SK-N-SH (cell line): ENCODE results near the gene EFNB1. TPM values are rescaled to one million over a fixed set of nuclear protein-coding genes. Genes with fewer than 3 reads are reported as not detected.

ENCODE experiments used
- CTCF ChIA-PET: fragments of 300-600, 350-600 bp; formaldehyde crosslinking; extraction: SDS; loops from one replicate; lab custom pipeline; 2021; lab: Yijun Ruan, JAX
- POLR2A ChIA-PET: fragments of 350-600 bp; sonication (Branson Sonifier 250); formaldehyde crosslinking; extraction: SDS; loops from one replicate; lab custom pipeline; 2020; ENCODE audit warnings: antibody characterized with exemption, inconsistent platforms; lab: Yijun Ruan, JAX
- DNase-seq: peaks from one replicate; pipeline ENCODE4 v3.0.0; 2012
- H2AFZ ChIP-seq: fragments of 200-600 bp; sonication (generic); 2 replicates; pipeline ENCODE4 v1.8.1; 2016; ENCODE audit warnings: antibody characterized with exemption, mild to moderate bottlenecking, low read depth
- H3F3A ChIP-seq: fragments of 200-600 bp; sonication (generic); replicated peaks from 2 replicates; pipeline ENCODE3; 2016; ENCODE audit warnings: antibody characterized with exemption, mild to moderate bottlenecking; ENCODE audit not compliant: insufficient read depth
- H3K27ac ChIP-seq, 2 experiments: fragments of 200-500 bp in 1 of 2; fragments of 200-600 bp in 1 of 2; sonication (Bioruptor generic) in 1 of 2; sonication (generic), shearing (Covaris generic) in 1 of 2; 2 replicates each; pipeline versions ENCODE4 v1.5.1 to v1.6.1; 2014 to 2016; ENCODE audit warnings: low read depth in 2 of 2, inconsistent platforms in 1 of 2, low read length in 1 of 2, mild to moderate bottlenecking in 1 of 2, mixed read lengths in 1 of 2
- H3K27me3 ChIP-seq: fragments of 200-600 bp; sonication (generic), shearing (Covaris generic); 2 replicates; pipeline ENCODE4 v1.6.1; 2016; ENCODE audit warnings: mixed run types; ENCODE audit not compliant: insufficient read depth
- H3K36me3 ChIP-seq, 2 experiments: fragments of 200-500 bp in 1 of 2; fragments of 200-600 bp in 1 of 2; sonication (Bioruptor generic) in 1 of 2; sonication (generic) in 1 of 2; replicated peaks in 1 of 2; 2 replicates each; pipeline versions ENCODE3 to v1.5.1; 2014 to 2016; ENCODE audit warnings: low read length in 1 of 2, mild to moderate bottlenecking in 1 of 2; ENCODE audit not compliant: insufficient read depth in 2 of 2, control insufficient read depth in 1 of 2
- H3K4me1 ChIP-seq, 2 experiments: fragments of 200-500 bp in 1 of 2; fragments of 200-600 bp in 1 of 2; sonication (Bioruptor generic) in 1 of 2; sonication (generic), shearing (Covaris generic) in 1 of 2; 2 replicates each; pipeline versions ENCODE4 v1.5.1 to v1.6.1; 2014 to 2016; ENCODE audit warnings: low read depth in 1 of 2, low read length in 1 of 2, mixed run types in 1 of 2; ENCODE audit not compliant: insufficient read depth in 2 of 2, control insufficient read depth in 1 of 2
- H3K4me2 ChIP-seq: fragments of 200-600 bp; sonication (generic), shearing (Covaris generic); 2 replicates; pipeline ENCODE4 v1.6.1; 2017; ENCODE audit warnings: mixed run types
- H3K4me3 ChIP-seq, 2 experiments: fragments of 200-500 bp in 1 of 2; fragments of 200-600 bp in 1 of 2; sonication (Bioruptor generic) in 1 of 2; sonication (generic), shearing (Covaris generic) in 1 of 2; 2 replicates each; pipeline versions ENCODE4 v1.5.1 to v1.8.1; 2014 to 2016; ENCODE audit warnings: low read depth in 2 of 2, inconsistent platforms in 1 of 2, low read length in 1 of 2, mild to moderate bottlenecking in 1 of 2, mixed read lengths in 1 of 2, moderate library complexity in 1 of 2
- H3K79me2 ChIP-seq: fragments of 200-600 bp; sonication (generic); 2 replicates; pipeline ENCODE4 v1.8.1; 2017; ENCODE audit warnings: mild to moderate bottlenecking; ENCODE audit not compliant: insufficient read depth
- H3K9ac ChIP-seq: fragments of 200-600 bp; sonication (generic); 2 replicates; pipeline ENCODE4 v1.6.1; 2017; ENCODE audit warnings: mixed run types
- H3K9me2 ChIP-seq: fragments of 200-600 bp; sonication (generic); 2 replicates; pipeline ENCODE4 v1.6.1; 2017; ENCODE audit warnings: mixed run types
- H3K9me3 ChIP-seq: fragments of 200-600 bp; sonication (generic); 2 replicates; pipeline ENCODE4 v1.6.1; 2017; ENCODE audit warnings: mixed run types, mild to moderate bottlenecking, moderate library complexity
- H4K20me1 ChIP-seq: fragments of 200-600 bp; sonication (generic); 2 replicates; pipeline ENCODE4 v1.6.1; 2017; ENCODE audit warnings: mild to moderate bottlenecking, mixed run types; ENCODE audit not compliant: insufficient read depth
- EP300 ChIP-seq, 2 experiments: IDR thresholded peaks; 2 replicates each; pipeline versions ENCODE4 v1.4.0 to v1.6.1; 2012; ENCODE audit warnings: borderline replicate concordance in 1 of 2, low read depth in 1 of 2, low read length in 1 of 2
- GATA2 ChIP-seq: sonication (generic); formaldehyde crosslinking; IDR thresholded peaks from 2 replicates; pipeline ENCODE4 v1.5.0; 2020; ENCODE audit warnings: mild to moderate bottlenecking, missing genetic modification reagents
- RAD21 ChIP-seq: IDR thresholded peaks from 2 replicates; pipeline ENCODE4 v1.6.1; 2012; ENCODE audit warnings: mild to moderate bottlenecking, low read length
- RXRA ChIP-seq: IDR thresholded peaks from 2 replicates; pipeline ENCODE4 v1.4.0; 2012; ENCODE audit warnings: low read depth, mild to moderate bottlenecking, borderline replicate concordance
- WGBS: methylation state at CpG from one replicate; pipeline ENCODE4 v1.1.6; 2017; ENCODE audit warnings: low lambda C conversion rate; 5-methylcytosine and 5-hydroxymethylcytosine counted together
- polyA plus RNA-seq, 3 experiments: library from polyadenylated mRNA; depleted of rRNA; stranded (reverse); fragments of >200 nt; gene quantifications; 2 replicates each; pipeline ENCODE4 v1.2.3, GENCODE V29; 2012
- TF ChIP-seq, protein P1 (sequence below): fragments of 150-350 bp; IDR thresholded peaks from 2 replicates; pipeline ENCODE4 v1.6.1; 2017; ENCODE audit warnings: antibody characterized with exemption, low read length, low read depth, borderline replicate concordance

The EFNB1 gene
- polyA plus RNA-seq, 1 of the 3 experiments (the other 2 are of a cell fraction), result 8.4 TPM

- no peaks in the 10 kb centered on the region for H3K9me2 ChIP-seq
- no peaks in the 10 kb centered on the region for H3K36me3 ChIP-seq
- no peak overlapping the region for H2AFZ ChIP-seq
- ChIA-PET POLR2A (interaction anchor here (1.0 kb wide), 1 partner anchor 33 kb away, joined by 3 read pairs; no protein-coding TSS in a partner anchor), CTCF (interaction anchor here (1.0 to 3.0 kb wide), 3 partner anchors 16 to 226 kb away, joined by 3 to 9 read pairs (median 4); no protein-coding TSS in a partner anchor)
- 24% methylated on average over 7 of the region's 8 CpGs for WGBS
- H3K79me2 ChIP-seq, result no peaks in the 10 kb centered on the region
- peaks cover 0 to 20% of the 10 kb centered on the region in 2 experiments; a peak in 1 of 4 replicates for H3K4me1 ChIP-seq
- no peak overlapping the region for H3K4me3 ChIP-seq
- no peaks in the 10 kb centered on the region for H3K9me3 ChIP-seq
- peaks cover 23% of the 10 kb centered on the region for H3K27me3 ChIP-seq
- no peak overlapping the region for H3K9ac ChIP-seq
- no peaks in the 10 kb centered on the region for H3F3A ChIP-seq
- no peak overlapping the region for H3K27ac ChIP-seq
- peak; percentile 65 for DNase-seq
- no peaks in the 10 kb centered on the region for H4K20me1 ChIP-seq
- no peak overlapping the region for H3K4me2 ChIP-seq
- TF ChIP-seq EP300 (IDR thresholded peaks at IDR 0.05; ENCODE audit: borderline replicate concordance in 1 of 2, low read depth in 1 of 2, low read length in 1 of 2) (0 out of 4 replicates have a peak, but pooled peaks of 1 of the 2 experiments have one; percentile 14), RXRA (no peak)
Observed at GRCh38 chrX:68851082-68851481, 22.3 kb downstream of the EFNB1 start.

DNA sequence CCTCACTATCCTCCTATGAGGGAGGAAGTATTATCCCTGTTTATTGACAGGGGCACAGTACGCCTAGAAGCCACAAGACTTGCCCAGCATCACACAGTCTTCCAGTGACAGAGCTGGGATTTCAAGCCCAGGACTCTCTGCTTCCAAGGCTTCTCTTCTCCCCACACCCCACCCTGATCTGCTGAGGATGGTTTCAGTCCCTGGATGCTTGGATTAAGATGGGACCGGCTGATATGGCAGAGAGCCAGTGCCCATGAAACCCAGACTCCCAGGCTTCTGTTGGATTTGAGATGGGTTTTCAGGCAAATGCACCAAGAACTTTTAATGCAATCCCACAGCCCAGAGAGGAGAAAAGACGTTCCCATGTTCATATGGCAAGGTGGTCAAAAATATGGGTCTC lies 23.2 kb downstream of the EFNB1 start:
- CTCF ChIA-PET, result interaction anchor here (1.2 to 3.0 kb wide), 3 partner anchors 9 to 24 kb away, joined by 3 to 9 read pairs (median 4); no protein-coding TSS in a partner anchor
- H3K27ac ChIP-seq, result no peak overlapping the region
- no peak overlapping the region for H3K9ac ChIP-seq
- H3K4me2 ChIP-seq, result no peak overlapping the region
- peaks cover 26% of the 10 kb centered on the region for H3K27me3 ChIP-seq
- no peaks in the 10 kb centered on the region for H4K20me1 ChIP-seq
- DNase-seq, result peak; percentile 60
- H3F3A ChIP-seq, result no peaks in the 10 kb centered on the region
- H3K4me3 ChIP-seq, result no peak overlapping the region
- POLR2A ChIA-PET, result interaction anchor here (1.0 kb wide), 1 partner anchor 32 kb away, joined by 3 read pairs; no protein-coding TSS in a partner anchor
- H3K4me1 ChIP-seq, result peaks cover 0 to 20% of the 10 kb centered on the region in 2 experiments; a peak in 1 of 4 replicates
- no peaks in the 10 kb centered on the region for H3K9me3 ChIP-seq
- TF ChIP-seq RAD21, result no peak
- TF ChIP-seq GATA2 (CRISPR knock-in tag), result peak; percentile 75
- no peak overlapping the region for H2AFZ ChIP-seq
- H3K36me3 ChIP-seq, result no peaks in the 10 kb centered on the region
- 12% methylated on average over 3 of the region's 3 CpGs for WGBS
- no peaks in the 10 kb centered on the region for H3K9me2 ChIP-seq
- no peaks in the 10 kb centered on the region for H3K79me2 ChIP-seq

DNA sequence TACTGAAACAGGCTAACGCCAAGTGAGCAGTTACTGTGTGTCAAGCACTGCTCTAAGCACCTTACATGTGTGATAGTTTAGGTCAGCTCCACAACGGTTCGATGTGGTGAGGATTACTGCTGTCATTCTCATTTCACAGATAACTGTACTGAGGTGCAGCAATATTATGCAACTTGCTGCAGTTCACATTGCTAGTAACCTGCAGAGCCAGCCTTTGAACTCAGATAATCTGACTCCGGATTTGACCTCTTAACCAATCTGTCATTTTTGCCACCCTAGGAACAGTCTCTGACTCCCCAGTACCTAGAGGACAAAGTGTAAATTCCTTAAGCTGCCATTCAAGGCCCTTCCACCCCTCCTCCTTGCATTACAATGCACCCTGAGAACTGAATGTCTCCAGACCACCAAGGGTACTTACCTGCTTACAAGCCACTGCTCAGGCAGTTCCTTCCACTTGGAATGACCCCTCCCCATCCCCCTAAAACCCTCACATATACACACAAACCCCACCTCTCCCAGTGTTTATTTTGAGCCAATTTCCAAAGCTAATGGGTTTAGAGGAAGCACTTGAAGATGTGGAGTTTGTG lies 24.9 kb downstream of the EFNB1 start:
- POLR2A ChIA-PET, result no interaction called here
- Histone ChIP-seq H2AFZ (no peak overlapping the region), H4K20me1 (no peaks in the 10 kb centered on the region), H3K9me3 (no peaks in the 10 kb centered on the region), H3K27me3 (peaks cover 29% of the 10 kb centered on the region), H3K9ac (no peak overlapping the region), H3K4me3 (no peak overlapping the region), H3K27ac (no peak overlapping the region), H3F3A (no peaks in the 10 kb centered on the region), H3K9me2 (no peaks in the 10 kb centered on the region), H3K4me1 (peaks cover 0 to 20% of the 10 kb centered on the region in 2 experiments; a peak in 1 of 4 replicates), H3K79me2 (no peaks in the 10 kb centered on the region), H3K36me3 (no peaks in the 10 kb centered on the region), H3K4me2 (no peak overlapping the region)
- WGBS, result 28% methylated on average over 4 of the region's 4 CpGs
- CTCF ChIA-PET, result interaction anchor here (3.0 kb wide), 1 partner anchor 26 kb away, joined by 9 read pairs; no protein-coding TSS in a partner anchor
- TF ChIP-seq, protein P1, sequence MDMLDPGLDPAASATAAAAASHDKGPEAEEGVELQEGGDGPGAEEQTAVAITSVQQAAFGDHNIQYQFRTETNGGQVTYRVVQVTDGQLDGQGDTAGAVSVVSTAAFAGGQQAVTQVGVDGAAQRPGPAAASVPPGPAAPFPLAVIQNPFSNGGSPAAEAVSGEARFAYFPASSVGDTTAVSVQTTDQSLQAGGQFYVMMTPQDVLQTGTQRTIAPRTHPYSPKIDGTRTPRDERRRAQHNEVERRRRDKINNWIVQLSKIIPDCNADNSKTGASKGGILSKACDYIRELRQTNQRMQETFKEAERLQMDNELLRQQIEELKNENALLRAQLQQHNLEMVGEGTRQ, result no peak
- DNase-seq, result no peak
